NCI-H2196 treated with DMSO at 0.1 percent for 48 hours (cell line): ENCODE measurements around the gene RBM33.

Source experiments
- DNase-seq: peaks from one replicate; lab custom pipeline; 2025; ENCODE audit not compliant: unreplicated experiment; lab: John Stamatoyannopoulos, UW

Gene RBM33

GRCh38 chr7:155818820-155819168, 174.3 kb downstream of the RBM33 start:
- DNase-seq = no peak

GRCh38 chr7:155819186-155819585, 174.7 kb downstream of the RBM33 start:
- no peak for DNase-seq

GRCh38 chr7:155820246-155820645, 175.8 kb downstream of the RBM33 start:
- no peak for DNase-seq

GRCh38 chr7:155820788-155821187, 176.3 kb downstream of the RBM33 start:
- DNase-seq = no peak

- no peak for DNase-seq
Measured at GRCh38 chr7:155821851-155822250, 177.4 kb downstream of the RBM33 start.

- no peak for DNase-seq
Measured at GRCh38 chr7:155824227-155824886, 179.9 kb downstream of the RBM33 start.

- no peak for DNase-seq
Measured at GRCh38 chr7:155825336-155825735, 180.9 kb downstream of the RBM33 start.

- DNase-seq = no peak
Measured at GRCh38 chr7:155829796-155830470, 185.5 kb downstream of the RBM33 start.
